Kasumi-1 (cell line): ENCODE results near the gene HECTD4.
"Not testable (repeated sequence)": the region's sequence is repeated elsewhere in the genome, so short reads cannot be mapped to it uniquely, and the experiment has no call there.

Experiments used
- DNase-seq, 2 experiments: peaks; one replicate each; lab custom pipeline; 2025; lab: John Stamatoyannopoulos, UW

The HECTD4 gene

DNA sequence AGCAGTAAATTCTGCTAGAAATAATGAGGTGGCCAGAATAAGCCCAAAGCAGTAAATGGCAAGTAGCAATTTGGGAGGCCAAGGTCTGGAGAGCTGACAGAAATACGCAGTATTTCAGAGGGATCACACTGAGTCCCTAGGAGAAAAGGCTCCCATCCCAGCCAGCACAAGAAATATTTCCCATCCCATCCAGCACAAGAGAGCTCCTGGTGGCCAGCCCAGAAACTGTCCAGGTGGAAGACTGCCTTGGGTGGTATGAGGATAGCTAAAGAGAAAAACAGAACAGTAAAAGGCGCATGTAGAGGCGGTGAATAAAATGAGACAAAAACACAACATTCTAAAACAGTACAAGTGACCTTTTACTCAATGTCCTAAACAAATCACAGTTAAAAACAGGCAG lies 120.7 kb downstream of the HECTD4 start:
- peak in 1 of 2 experiments; percentile 1 for DNase-seq

DNA sequence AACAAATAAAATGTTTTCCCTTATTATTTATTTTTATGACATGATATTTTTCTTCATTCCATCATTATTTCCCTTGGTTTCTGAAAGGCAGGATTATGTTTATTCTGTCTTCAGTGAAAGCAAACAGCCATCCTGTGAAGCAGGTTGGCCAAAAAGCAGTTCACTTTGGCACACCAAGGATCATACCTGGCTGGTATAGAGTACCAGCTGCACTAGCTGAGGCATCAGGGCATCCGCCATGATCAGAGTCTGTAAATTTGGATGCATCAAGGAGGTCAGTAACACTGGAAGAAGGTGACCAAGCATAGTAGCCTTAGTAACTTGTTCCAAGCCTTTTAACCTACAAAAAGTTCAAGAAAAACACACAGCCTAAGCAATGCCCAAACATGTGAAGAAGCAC lies 123.3 kb downstream of the HECTD4 start:
- DNase-seq: no peak

DNA sequence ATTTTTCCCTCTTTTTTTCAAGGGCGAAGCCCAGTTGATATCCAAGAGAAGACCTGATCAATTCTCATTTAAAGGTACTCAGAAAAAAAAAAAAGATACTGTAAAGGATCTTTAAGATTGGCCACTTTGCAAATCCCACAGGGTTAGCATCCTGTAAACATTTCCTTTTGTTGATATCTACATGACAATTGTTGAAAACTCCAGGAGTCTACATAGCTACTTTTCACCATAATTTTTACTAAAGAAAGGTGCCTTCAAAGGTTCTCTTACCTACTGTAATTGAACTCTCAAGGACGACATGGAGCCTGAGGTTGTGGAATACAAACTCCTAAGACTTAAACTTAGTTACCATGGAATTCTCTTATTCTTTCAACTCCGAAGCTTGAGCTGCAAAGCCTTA lies 125.5 kb downstream of the HECTD4 start:
- DNase-seq: no peak

DNA sequence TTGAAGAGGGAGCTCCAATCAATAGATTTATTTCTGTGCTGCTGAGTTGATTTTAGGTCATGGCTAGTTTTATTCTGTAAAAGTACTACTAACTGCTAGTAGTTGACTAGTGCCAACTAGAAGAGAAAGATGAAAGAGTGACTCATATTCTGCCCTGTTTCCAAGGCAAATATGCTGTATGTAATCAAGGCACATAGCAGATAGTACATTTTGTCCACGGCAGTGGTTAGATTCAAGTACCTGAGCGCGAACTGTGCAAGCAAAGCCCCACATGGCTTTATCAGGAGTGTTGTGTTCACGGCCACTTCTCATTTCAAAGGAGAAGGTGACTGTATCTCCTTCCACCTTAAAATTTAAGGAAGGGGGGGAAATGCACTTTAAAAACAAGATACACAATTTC lies 130.0 kb downstream of the HECTD4 start:
- no peak for DNase-seq

DNA sequence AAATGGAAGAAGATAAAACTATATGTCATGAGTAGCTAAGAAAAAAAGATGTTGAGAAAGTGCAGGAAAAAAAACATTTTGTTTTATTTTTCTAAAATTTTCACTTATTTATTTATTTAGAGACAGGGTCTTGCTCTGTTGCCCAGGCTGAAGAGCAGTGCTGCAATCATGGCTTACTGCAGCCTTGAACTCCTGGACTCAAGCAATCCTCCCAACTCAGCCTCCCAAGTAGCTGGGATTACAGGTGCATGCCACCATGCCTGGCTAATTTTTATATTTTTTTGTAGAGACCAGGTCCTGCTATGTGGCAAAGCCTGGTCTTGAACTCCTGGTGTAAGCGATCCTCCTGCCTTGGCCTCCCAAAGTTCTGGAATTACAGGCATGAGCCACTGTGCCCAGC lies 137.3 kb downstream of the HECTD4 start:
- not testable (repeated sequence) for DNase-seq

DNA sequence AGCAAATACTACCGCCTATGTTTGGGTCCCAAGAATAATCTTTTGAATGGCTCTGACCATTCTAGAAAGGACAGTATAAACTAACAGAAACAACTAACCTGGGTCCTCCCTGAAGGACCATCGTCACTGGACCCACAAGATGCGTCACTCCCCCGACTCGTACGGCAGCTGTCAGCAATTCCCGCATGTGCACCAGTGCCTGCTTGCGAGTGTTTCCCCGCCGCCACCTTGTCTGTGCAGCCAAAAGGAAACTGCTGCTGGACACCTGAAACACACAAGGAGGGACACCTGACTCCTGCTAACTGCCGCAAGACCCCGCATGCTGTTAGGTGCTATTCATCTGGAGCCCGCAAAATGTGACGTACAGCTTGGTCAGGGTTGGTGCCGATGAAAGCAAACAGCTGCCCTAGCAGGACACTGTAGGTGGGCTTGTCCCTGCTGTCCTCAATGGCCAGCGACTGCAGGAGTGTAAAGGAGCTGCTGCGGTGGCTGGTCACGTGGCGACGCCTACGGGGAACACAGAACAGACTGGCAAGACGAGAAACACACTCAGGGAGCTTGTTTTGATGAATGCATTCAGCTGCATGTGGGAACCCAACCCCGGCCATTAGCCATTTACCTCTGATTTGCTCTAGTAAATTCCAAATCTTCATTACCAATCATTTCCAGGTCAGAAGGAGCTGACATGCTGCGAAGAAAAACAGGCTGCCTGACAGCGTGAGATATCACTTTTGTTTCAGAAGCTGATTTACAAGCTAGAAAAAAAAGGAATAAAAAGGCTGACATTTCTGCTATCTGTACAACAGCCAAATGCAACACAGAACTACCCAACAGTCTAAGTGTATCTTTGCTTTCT lies 138.7 kb downstream of the HECTD4 start:
- DNase-seq: no peak

DNA sequence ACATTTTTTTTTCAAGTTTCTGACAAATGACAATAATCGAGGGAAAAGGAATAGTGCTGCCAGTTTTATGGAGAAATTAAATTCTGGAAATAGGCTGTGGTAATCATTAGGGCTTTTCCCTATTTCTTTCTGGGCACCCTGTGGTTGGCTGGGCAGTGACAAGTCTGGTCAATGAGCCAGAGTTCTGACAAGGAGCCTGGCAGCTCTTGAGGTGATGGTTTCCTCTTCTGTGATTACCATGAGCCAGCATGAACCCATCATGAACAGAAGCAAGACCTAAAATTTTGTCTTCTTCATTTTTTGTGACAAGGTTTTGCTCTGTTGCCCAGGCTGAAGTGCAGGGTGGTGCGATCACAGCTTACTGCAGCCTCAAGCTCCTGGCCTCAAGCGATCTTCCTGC lies 141.1 kb downstream of the HECTD4 start:
- no peak for DNase-seq

DNA sequence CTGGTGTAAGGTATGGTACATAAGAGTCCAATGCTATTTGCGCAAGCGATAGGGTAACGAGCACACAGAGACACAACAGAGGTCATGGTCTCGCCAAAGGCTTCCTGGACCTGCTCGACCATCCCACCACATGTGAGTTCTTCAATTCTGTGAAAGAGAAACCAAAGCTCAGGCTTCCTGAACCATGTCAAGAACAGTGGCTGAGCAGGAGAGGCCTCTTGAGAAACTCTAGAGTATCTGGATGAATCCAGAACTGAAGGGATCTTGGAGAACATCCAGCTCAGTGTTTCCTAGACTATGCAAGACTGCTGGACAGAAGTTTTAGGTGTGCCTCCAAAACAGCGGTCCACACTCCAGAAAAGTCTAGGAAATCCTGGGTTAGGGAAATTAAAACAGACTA lies 142.3 kb downstream of the HECTD4 start:
- no peak for DNase-seq

DNA sequence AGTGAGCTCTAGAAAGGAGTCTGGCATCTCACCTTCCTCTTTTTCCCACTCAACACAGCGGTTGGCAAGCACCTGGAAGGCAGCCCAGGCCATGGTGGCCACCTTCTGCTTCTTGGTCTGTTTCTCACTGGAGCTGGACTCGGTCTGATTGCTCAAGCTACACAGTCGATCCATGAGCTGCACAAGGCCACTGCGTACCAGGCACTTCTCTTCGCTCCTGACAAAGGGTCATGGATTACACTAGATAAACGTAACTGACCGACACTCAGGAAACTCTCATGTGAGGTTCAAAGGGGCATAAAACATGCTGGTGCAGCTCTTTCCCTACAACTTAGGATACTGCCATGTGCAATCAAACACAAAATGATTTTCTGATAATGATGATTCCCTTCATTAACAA lies 143.2 kb downstream of the HECTD4 start:
- DNase-seq: no peak

DNA sequence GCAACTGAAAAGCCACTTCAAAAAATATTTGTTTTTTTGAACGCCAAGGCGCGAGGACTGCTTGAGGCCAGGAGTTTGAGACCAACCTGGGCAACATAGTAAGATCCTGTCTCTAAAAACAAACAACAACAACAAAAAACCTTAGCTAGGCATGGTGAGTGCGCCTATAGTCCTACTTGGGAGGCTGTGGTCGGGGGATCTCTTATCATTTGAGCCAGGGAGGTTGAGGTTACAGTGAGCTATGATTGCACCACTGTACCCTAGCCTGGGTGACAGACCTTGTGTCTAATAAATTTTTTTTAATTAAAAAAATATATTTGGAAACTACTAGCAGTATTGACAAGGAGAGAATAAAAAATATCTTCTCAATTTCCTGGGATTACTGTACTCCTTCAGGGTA lies 143.8 kb downstream of the HECTD4 start:
- no peak for DNase-seq

DNA sequence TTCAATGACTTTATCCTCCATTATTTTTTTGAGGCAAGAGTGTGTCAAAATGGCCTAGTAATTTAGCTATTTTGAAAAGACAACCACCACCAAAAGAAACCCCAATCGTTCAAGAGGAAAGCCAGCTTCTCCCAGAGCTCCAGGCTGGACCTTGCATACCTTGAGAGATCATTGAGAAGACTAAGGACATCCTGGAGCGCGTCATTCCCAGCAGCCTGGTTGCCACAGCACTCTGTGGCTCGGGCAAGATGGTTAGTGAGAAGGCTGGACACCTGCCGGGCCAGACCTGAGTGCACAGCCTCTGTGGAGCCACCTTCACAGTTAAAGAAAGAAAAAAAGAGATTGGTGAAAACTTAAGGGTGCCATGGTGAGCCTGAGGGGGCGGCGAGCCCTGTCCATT lies 145.4 kb downstream of the HECTD4 start:
- DNase-seq: no peak

DNA sequence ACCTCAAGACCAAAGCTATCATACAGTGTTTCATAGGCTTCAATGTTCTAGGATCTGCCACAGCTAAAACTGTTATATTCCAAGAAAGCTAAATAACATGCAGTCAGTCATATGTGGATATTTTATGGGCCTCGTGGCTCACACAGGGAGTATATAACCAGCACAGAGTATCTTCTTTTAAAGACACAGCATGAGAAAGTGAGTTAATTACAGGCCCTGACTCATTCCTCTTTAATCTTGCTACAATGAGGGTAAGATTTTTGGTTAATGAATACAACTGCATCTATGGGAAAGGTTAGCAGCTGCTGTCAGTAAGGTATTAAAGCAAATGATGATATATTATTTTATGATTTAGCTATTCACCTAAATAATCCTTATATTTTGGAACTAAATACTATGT lies 145.8 kb downstream of the HECTD4 start:
- no peak for DNase-seq

DNA sequence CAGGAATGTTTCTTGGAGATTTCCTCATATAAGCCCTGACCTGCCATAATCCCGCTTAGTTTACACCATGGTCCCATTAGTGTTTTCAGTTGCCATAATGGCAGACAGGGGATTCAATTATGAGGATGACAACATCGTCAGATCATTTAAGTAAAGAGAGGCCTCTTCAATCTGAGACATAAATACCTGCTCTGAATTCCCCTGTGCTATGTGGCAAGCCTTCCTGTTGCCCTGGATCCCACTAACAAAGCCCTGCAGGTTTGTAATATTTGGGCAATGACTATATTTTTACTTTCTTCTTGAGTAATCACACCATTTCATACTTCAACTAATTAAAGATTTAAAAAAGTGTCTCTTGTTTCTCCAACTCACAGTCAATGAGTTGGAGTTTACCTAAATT lies 147.9 kb downstream of the HECTD4 start:
- DNase-seq: no peak

DNA sequence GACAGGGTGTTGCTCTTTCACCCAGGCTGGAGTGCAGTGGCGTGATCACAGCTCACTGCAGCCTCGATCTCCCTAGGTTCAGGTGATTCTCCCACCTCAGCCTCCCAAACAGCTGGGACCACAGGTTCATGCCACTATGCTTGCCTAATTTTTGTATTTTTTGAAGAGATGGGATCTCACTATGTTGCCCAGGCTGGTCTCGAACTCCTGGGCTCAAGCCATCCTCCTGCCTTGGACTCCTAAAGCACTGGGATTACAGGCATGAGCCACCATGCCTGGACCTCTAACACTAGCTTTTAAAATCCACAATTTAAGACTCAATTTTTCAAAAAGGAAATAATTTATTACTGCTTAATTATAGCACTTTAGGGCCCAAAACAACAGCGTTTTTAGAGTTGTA lies 149.0 kb downstream of the HECTD4 start:
- no peak for DNase-seq

DNA sequence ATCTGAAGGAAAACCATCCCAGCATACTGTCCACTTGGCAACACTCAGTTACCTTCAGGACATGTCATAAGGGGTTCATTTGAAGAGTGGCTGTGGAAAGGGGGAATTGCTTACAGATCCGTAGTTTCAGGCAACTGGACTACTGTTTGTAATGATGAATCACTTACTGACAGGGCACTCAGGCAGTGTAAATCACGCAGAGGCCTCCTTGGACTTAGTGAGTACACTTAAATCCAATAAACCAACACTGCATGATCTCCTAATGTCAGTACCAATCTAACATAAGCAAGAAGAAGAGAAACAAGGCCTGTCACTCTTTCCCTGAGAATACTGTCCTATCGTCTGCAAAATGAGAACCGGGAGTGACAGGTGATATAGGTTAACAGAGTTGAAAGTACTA lies 152.1 kb downstream of the HECTD4 start:
- DNase-seq: no peak

DNA sequence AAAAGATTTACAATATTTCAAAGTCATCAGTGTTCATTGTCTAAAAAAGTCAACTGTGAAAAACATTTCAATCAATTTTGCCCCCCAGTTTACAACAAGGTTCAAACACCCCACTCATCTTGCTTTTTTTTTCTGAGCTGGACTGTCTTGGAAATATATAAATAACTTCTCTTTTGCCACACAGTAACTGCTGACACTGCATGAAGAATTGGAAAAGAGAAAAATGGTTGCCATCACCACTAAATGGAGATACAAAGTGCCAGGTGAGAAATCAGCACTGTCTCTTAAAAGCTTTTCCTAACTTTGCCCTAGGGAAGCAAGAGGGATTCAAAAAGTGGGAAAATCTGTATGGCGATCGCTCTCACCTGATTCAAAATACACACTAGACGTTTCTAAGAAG lies 155.5 kb downstream of the HECTD4 start:
- no peak for DNase-seq

DNA sequence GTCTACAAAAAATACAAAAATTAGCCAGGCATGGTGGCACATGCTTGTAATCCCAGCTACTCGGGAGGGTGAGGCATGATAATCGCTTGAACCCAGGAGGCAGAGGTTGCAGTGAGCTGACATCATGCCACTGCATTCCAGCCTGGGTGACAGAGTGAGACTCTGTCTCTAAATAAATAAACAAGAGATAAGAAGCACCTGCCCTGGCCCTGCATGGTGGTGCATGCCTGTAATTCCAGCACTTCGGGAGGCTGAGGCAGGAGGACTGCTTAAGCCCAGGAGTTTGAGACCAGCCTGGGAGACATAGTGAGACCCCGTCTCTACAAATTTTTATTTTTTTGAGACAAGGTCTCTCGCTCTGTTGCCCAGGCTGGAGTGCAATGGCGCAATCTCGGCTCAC lies 161.6 kb downstream of the HECTD4 start:
- DNase-seq: not testable (repeated sequence)

DNA sequence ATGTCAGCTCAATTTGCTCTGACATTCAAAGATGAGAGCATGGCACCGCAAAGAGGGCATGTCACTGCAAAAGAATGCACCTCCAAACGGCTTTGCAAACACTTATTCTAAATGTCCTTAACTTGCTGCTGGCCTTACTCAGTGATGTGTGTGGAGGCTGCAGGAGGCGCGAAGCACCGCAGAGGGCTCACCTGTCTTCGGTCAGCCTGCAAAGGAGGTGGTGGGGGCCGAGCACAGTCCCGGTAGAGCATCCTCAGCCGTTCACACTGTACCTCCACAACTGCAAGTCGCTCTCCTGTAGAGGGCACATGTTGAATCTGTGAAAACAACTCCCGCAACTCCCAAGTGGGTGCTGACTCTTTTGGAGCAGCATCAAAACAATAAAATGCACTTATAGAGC lies 163.0 kb downstream of the HECTD4 start:
- DNase-seq: no peak

DNA sequence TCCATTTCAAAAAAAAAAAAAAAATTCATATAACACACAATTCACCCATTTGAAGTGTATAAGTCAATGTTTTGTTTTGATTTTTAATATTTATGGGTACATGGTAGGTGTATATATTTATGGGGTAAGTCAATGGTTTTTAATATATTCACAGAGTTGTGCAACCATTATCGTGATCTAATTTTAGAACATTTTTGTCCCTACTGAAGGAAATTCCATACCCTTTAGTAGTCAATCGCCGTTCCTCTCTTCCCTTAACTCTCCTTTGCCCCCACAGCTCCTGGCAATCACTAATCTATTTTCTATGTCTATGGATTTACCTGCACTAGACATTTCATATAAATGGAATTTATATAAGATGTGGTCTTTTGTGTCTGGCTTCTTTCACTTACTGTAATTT lies 164.1 kb downstream of the HECTD4 start:
- no peak for DNase-seq

DNA sequence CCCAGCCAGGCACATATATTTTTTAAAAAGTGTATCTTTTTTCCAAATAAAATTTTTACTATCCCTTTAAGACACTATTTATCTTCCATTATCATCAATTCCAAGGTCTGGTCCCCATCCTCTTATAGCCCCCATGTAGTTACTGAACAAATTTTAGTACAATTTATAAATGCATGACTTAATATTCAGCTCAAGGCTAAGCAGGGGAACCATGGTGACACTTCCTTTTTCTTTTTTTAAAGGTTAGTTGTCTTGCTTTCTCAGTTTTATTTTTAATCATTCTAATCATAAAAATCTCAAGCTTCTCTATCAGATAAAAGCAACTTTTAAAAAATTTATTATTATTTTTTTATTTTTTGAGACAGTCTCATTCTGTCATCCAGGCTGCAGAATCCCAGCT lies 164.6 kb downstream of the HECTD4 start:
- no peak for DNase-seq

DNA sequence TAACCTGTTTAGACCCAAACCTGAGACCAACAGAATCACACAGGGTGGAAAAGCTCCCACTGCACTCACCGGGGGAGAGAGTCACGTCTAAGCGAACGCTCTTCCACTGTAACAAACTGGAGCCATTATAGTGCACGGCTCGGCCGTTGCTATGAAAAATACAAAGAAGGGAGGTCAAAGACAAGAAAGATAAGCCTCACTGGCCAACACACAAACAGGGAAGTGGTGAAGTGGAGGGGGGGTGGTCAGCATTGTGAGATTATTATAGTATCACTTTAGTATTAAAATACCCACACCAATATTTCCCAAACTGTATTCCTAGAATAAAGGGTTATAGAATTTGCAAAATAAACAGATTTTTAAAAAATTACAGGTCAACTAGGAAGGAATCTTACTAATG lies 166.0 kb downstream of the HECTD4 start:
- DNase-seq: no peak

DNA sequence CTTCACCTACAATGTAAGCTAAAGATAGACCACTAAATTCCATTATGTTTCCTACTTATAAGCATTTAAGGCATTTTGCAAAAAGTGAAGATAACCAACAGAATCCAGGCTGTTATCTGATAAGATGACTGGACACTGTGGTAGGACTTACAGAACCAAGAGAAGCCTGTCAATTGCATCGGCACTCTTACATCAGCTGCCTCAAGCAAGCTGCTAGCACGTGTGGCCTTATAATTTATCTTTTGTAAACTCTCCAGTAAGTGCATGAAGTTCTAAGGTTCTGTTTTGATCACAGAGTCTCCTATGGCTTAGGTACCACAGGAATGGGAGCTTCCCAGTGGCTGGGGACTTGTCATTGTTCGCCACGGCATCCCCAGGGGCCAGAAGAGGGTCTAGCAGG lies 168.2 kb downstream of the HECTD4 start:
- DNase-seq: no peak

DNA sequence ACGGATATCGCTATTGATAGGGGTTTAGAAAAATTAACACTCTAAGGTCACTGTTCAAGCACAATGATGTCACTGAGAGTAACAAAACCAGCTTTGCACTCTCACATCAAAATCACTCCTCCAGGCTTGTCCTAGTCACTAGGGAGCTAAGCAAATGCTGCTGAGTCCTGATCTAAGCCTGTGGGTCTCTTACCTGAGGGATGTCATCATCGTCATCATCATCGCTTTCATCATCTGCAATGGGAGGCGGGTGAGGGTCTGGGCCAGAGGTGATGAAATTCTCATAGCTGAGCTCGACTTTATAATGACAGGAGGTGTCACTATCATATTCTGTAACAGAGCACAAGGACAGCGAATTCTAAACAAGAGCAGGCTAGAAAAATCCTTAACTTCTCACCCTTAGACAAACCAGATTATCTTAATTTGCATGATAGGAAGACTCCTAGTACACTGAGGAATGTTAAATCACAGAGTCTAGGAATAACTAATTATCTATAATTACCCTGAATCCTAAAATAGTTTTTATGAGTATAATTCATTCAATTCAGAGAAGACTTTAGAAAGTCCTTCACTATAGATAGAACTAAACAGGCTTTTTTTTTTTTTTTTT lies 173.8 kb downstream of the HECTD4 start:
- no peak for DNase-seq

DNA sequence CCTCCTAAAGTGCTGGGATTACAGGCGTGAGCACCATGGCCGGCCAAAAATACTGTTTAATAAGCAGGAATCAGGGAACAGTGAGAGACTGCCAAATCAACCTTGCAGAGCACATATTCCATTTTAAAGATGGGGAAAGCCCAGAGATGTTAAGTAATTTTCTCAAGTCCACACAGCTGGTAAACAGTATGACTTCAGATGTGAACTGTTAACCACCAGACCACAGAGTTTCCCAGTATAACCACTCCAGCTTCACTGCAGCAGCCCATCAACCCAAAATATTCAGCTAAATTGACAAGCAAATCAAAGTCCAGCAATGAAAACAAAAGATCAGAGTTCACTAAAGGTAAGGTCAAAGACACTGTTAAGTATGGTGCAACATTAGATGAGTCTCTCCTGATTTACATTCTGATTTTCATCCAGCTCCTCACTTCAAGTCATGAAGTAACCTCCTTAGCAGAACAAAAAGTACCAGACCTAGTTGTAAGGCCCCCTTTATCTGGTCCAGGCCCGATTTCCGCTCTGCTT lies 174.8 kb downstream of the HECTD4 start:
- DNase-seq: no peak
